IPS-18a (cell line): ENCODE measurements around the gene EIF3K.

ENCODE experiments used
- H3K27ac ChIP-seq: one replicate; pipeline ENCODE4 v1.5.1; 2013; ENCODE audit warnings: low read length
- H3K27me3 ChIP-seq: one replicate; pipeline ENCODE4 v1.6.1; 2013; ENCODE audit warnings: mild to moderate bottlenecking, low read length; ENCODE audit not compliant: control insufficient read depth, insufficient read depth
- H3K36me3 ChIP-seq: one replicate; pipeline ENCODE4 v1.6.1; 2013; ENCODE audit warnings: low read depth, low read length; ENCODE audit not compliant: control insufficient read depth
- H3K4me1 ChIP-seq: one replicate; pipeline ENCODE4 v1.6.1; 2013; ENCODE audit warnings: low read depth, low read length; ENCODE audit not compliant: control insufficient read depth
- H3K4me3 ChIP-seq: one replicate; pipeline ENCODE4 v1.5.1; 2013; ENCODE audit warnings: low read length
- H3K9ac ChIP-seq: one replicate; pipeline ENCODE4 v1.6.1; 2013; ENCODE audit warnings: mild to moderate bottlenecking, low read length, moderate library complexity
- H3K9me3 ChIP-seq: one replicate; pipeline ENCODE4 v1.6.1; 2013; ENCODE audit warnings: low read depth, low read length; ENCODE audit not compliant: control insufficient read depth

The EIF3K gene

GRCh38 chr19:38673030-38673429 lies 54.0 kb downstream of the EIF3K start:
- H3K36me3 ChIP-seq, result no peaks in the 10 kb centered on the region
- H3K4me1 ChIP-seq, result peaks cover 29% of the 10 kb centered on the region

DNA sequence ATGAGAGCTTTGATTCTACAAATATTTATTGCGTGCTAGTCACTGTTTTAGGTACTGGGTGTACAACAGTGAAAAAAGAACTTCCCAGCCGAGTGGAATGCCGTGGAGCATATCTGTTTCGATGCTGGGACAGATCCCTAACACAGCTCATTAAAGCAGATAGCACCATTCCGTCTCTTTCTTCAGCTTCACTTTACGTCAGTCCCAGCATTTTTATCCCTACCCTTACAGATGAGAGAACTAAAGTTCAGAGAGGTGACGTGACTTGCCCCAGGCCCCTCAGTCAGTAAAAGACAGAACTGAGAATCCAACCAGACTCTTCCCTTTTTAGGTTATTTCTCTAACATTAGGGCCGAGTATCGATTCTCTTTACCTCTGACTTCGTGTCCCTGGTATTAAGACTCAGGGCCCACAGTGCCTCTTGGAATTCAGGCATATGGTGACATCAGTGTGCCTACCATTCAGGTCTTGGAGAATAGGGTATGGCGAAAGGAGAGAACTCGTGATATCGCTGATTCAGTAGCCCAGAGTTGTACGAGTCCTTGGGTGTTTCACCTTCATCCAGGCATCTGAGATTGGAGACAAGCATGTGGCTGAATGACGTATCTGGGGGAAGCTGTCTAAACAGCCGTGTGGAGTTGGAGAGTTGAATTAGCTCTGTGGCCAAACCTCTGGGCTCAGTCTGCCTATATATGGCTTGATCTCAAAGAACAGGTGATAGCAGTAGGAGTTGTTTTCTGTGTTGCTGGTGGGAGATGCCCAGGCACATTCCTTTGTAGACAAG lies 55.6 kb downstream of the EIF3K start:
- H3K4me1 ChIP-seq, result peaks cover 21% of the 10 kb centered on the region
- no peak overlapping the region for H3K9ac ChIP-seq
- H3K36me3 ChIP-seq, result no peaks in the 10 kb centered on the region
- no peaks in the 10 kb centered on the region for H3K27me3 ChIP-seq
- H3K9me3 ChIP-seq, result no peaks in the 10 kb centered on the region
- no peak overlapping the region for H3K4me3 ChIP-seq
- H3K27ac ChIP-seq, result no peak overlapping the region

More at GRCh38 chr19:38673030-38673429, 54.0 kb downstream of the EIF3K start:
- H3K27me3 ChIP-seq, result no peaks in the 10 kb centered on the region
- no peak overlapping the region for H3K27ac ChIP-seq
- H3K4me3 ChIP-seq, result no peak overlapping the region
- no peak overlapping the region for H3K9ac ChIP-seq
- H3K9me3 ChIP-seq, result no peaks in the 10 kb centered on the region

GRCh38 chr19:38675611-38676010 lies 56.6 kb downstream of the EIF3K start:
- peaks cover 16% of the 10 kb centered on the region for H3K4me1 ChIP-seq
- no peak overlapping the region for H3K9ac ChIP-seq
- no peaks in the 10 kb centered on the region for H3K9me3 ChIP-seq
- no peak overlapping the region for H3K4me3 ChIP-seq
- no peaks in the 10 kb centered on the region for H3K36me3 ChIP-seq
- no peaks in the 10 kb centered on the region for H3K27me3 ChIP-seq
- H3K27ac ChIP-seq, result no peak overlapping the region

DNA sequence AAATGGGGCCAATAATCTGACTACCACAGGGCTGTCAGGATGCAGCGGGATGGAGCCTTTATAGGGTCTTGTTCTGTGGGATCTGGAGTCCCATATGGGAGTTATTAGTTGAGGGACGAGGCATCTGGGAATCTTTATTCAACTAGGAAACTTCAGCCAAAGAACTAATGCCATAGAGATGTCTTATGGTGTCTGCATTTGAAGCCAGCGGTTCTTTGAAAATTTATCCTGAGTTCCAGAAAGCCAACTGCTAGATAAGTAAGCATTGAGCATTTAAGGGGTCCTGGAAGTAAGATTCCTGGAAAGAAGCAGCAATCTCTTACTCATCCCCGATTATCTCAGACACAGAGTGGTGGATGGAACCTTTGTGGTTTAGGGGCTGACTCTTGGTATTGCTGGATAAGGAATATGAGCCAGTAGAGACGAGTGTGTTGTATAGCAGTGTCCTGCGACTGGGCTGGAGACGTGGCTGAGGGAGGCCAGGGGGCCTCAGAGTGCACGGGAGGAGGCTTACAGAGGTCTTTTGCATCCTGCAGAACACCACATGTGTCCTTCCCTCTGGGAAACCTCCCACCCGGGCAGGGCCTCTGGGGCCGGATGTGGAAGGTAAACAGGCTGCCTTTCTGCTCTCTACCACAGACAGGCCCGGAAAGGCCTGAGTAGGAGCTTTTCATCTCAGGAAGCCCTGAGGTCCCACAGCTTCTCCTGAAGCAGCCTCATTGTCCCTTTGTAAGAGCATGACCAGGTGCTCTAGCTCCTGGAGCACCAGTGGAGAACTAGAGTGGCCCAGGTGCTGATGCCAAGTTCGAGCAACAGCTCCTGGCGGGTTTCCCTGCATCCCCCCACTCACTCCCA lies 57.3 kb downstream of the EIF3K start:
- no peaks in the 10 kb centered on the region for H3K27me3 ChIP-seq
- H3K4me3 ChIP-seq, result no peak overlapping the region
- H3K4me1 ChIP-seq, result peaks cover 9% of the 10 kb centered on the region
- H3K9ac ChIP-seq, result no peak overlapping the region
- H3K36me3 ChIP-seq, result no peaks in the 10 kb centered on the region
- H3K27ac ChIP-seq, result no peak overlapping the region
- H3K9me3 ChIP-seq, result no peaks in the 10 kb centered on the region

DNA sequence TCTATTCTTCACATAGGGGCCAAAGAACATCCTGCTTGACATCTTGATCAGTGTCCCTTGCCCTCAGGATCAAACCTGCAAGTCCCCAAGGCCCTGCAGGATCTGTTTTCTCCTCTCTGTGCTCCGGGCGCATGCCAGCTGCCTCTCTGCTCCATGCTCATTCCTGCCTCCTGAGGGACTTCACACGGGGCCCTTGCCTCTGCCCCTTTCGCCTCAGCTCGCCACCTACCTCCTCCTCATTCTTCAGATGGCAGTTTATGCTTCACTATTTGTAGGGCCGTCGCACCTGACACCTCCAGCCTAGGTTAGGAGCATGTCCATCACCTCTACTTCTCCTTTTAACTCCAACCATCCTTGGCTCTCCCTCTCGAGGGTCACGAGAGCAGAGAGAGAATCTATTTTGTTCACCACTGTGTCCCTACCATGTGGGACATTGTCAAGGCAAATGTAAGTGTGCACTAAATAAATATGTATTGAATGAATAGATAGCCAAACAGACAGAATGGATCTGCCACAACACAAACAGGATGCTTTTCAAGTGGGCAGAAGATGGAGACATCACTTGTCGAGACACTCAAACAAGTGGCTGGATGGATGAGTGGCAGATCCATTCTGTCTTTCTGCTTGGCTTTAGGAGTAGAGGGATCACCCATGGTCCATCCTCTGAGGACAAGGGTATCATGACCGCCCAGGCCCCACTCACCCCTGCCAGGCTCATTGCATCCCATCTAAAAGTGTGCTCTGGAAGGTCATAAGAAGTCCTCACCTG lies 58.1 kb downstream of the EIF3K start:
- peaks cover 7% of the 10 kb centered on the region for H3K4me1 ChIP-seq
- H3K27me3 ChIP-seq, result no peaks in the 10 kb centered on the region
- no peaks in the 10 kb centered on the region for H3K36me3 ChIP-seq
- no peak overlapping the region for H3K4me3 ChIP-seq
- no peak overlapping the region for H3K9ac ChIP-seq
- H3K9me3 ChIP-seq, result no peaks in the 10 kb centered on the region
- H3K27ac ChIP-seq, result no peak overlapping the region

GRCh38 chr19:38678217-38678890 lies 59.4 kb downstream of the EIF3K start:
- Histone ChIP-seq H3K9me3 (no peaks in the 10 kb centered on the region), H3K4me1 (peaks cover 13% of the 10 kb centered on the region), H3K4me3 (no peak overlapping the region), H3K27ac (no peak overlapping the region), H3K27me3 (no peaks in the 10 kb centered on the region), H3K9ac (no peak overlapping the region), H3K36me3 (no peaks in the 10 kb centered on the region)

DNA sequence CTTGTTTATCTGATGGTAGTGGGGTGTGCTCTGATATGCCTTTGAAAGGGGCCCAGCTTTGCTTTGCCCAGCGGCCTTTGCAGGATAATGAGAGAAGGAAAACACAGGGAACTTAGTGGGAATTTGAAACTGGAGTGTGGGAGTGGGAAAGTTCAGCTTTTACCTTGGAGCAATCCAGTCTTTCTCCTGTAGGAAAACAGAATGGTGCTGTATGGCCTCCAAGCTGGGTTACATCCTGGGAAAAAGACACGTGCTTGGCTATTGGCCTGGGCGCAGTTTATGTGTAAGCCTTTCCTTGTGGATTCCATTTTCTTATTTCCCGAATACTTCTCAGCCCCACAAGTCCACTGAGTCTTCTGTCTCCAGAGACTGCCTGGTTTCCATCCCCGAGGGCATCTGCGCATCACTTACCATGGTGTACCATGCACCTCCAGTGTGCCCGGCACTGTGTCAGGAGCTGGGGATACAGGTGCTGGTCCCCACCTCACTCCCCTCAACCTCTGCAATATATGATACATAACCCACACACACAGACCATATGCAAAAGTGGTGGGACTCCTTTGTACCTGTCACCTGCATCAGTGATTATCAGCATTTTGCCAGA lies 60.0 kb downstream of the EIF3K start:
- H3K4me1 ChIP-seq, result peaks cover 19% of the 10 kb centered on the region
- no peak overlapping the region for H3K27ac ChIP-seq
- H3K36me3 ChIP-seq, result no peaks in the 10 kb centered on the region

GRCh38 chr19:38679839-38680238 lies 60.9 kb downstream of the EIF3K start:
- no peaks in the 10 kb centered on the region for H3K36me3 ChIP-seq

More for the DNA sequence above, 60.0 kb downstream of the EIF3K start:
- Histone ChIP-seq H3K27me3 (no peaks in the 10 kb centered on the region), H3K4me3 (no peak overlapping the region), H3K9ac (no peak overlapping the region), H3K9me3 (no peaks in the 10 kb centered on the region)

GRCh38 chr19:38682195-38682867 lies 63.3 kb downstream of the EIF3K start:
- Histone ChIP-seq H3K27me3 (no peaks in the 10 kb centered on the region), H3K9me3 (no peaks in the 10 kb centered on the region), H3K27ac (peak overlapping the region; percentile 97), H3K36me3 (no peaks in the 10 kb centered on the region), H3K4me3 (no peak overlapping the region), H3K4me1 (peaks cover 44% of the 10 kb centered on the region), H3K9ac (peak overlapping the region; percentile 72)

More at GRCh38 chr19:38679839-38680238, 60.9 kb downstream of the EIF3K start:
- Histone ChIP-seq H3K4me3 (no peak overlapping the region), H3K9me3 (no peaks in the 10 kb centered on the region), H3K27me3 (no peaks in the 10 kb centered on the region), H3K27ac (no peak overlapping the region), H3K4me1 (peaks cover 24% of the 10 kb centered on the region), H3K9ac (no peak overlapping the region)

DNA sequence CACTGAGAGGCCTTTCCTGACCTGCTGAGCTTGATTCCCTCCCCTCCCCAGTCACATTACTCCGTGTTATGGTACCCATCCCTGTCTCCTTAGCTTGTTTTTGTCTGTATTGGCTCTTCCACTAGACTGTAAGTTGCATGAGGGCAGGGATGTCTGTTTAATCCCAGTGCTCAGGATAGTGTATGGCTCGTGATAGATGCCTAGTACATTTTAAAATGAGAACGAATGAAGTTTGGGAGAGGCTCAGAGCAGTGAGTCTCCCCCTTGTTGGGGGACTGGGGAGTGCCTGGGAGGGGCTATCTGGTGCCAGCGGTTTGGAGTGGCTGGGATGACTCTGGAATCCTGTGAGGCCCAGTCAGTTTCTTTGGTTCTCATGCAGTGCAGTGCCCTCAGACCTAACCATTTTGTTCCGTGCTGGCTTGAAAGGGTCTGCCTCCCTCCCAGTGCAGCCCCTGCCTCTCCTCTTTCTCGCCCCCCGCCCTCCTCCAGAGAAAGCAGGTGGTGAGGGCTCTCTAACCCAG lies 63.9 kb downstream of the EIF3K start:
- Histone ChIP-seq H3K9ac (peak overlapping the region; percentile 72), H3K4me3 (no peak overlapping the region), H3K36me3 (no peaks in the 10 kb centered on the region), H3K9me3 (no peaks in the 10 kb centered on the region), H3K27ac (peak overlapping the region; percentile 97), H3K4me1 (peaks cover 44% of the 10 kb centered on the region), H3K27me3 (no peaks in the 10 kb centered on the region)
